HG02571 (cell line): Measurements from ENCODE around the gene ATG4B.
"Not testable (repeated sequence)": the region's sequence is repeated elsewhere in the genome, so short reads cannot be mapped to it uniquely, and the experiment has no call there.

Source experiments
- ATAC-seq: cut with Tn5 transposase; IDR thresholded peaks from one replicate; pipeline ENCODE4 v1.9.1; 2021; ENCODE audit warnings: mild to moderate bottlenecking, moderate library complexity; ENCODE audit not compliant: unreplicated experiment

The ATG4B gene

GRCh38 chr2:241660593-241661213 lies 23.2 kb downstream of the ATG4B start:
- ATAC-seq, result no peak

GRCh38 chr2:241662731-241663130 lies 25.2 kb downstream of the ATG4B start:
- not testable (repeated sequence) for ATAC-seq

GRCh38 chr2:241665731-241666440 lies 28.4 kb downstream of the ATG4B start:
- no peak for ATAC-seq

- no peak for ATAC-seq
Measured at GRCh38 chr2:241666627-241667400, 29.3 kb downstream of the ATG4B start.

DNA sequence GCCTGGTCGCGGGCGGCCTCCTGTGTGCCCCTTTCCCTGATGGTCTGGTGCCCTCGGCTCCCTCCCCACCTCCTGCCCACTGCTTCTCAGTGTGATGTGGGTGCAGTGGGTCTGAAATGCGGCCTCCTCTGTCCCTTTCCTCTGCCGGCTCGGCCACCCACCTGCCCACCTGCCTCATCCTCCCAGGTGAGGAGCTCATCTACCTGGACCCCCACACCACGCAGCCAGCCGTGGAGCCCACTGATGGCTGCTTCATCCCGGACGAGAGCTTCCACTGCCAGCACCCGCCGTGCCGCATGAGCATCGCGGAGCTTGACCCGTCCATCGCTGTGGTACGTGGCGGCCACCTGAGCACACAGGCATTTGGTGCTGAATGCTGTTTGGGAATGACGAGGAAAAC lies 30.9 kb downstream of the ATG4B start:
- no peak for ATAC-seq

- no peak for ATAC-seq
Measured at GRCh38 chr2:241668839-241669238, 31.3 kb downstream of the ATG4B start.

GRCh38 chr2:241670333-241671110 lies 33.0 kb downstream of the ATG4B start:
- ATAC-seq, result no peak

DNA sequence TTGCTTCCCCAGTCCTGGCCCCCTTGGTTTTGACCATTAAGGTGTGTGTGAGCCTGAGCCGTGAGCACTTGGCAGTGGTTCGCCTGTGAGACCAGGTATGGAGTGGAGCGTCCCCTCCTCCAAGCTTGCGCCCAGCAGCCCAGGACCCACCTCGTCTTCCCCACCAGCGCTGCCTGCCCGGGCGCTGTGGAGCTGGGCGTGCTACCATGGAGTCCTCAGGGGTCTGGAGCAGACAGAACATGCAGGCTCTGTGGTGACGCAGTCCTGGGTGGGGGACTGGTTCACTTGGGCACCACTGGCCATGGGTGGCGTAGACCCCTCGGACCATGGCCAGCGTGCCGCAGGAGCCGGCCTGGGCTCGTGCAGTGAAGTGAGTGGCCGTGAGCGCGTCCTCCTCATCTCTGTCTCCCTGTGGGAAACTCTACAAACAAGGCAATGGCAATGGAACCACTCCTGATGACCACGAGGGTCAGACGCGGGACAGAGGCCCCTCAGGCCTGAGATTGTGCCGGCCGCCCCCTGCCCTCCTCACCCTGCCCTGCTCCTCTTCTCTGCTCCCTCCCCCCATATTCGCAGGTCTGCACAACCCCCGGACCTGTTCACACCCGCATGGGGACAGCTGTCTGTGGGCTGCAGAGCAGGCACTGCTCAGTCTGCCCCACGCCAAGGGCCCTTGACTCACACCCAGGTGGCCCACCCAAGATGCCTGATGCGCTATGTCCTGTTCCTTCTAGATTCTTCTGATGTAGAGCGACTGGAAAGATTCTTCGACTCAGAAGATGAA lies 34.2 kb downstream of the ATG4B start:
- ATAC-seq, result no peak

DNA sequence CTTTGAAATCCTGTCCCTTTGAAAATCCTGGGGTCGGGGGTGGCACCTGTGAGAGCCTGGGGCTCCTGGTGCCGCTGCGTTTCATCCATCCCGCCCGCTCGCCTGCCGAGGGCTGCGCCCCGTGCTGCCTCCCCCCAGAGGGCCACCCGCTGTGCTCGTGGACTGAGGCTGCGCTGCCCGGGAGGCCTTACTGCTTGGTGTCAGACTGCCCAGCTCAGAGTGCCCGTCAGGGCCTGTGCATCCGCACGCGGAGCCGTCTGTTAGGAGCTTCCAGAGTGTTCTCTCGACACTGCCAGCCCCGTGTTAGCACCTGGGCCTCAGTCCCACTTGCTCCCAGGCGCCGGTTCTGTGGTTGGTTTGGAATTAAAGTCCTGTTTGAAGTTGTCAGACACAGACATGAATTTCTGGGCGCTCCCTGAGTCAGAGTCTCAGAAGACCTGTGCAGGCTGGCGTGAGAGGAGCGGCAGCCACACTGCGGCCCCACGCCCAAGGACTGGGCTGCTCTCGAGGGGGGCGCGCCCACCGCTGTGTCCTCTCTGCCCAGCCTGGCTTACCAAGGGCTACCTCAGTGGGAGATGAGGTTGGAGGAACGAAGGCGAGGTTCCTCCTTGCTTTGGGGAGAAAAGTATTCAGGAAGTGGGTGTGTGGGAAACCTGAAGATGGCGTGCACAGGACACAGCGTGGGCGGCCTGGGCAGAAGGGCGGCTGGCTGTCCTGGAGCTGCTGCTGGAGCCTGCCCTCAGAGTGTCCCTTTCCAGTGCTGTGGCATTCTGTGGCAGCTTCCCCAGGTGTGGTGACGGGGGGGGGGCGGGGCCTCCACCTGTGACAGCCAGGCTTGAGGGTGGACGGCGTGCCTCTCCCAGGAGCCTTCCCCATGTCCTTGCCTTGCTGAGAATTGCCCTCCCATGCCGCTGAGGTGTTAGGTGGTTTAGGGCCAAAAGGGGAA lies 35.0 kb downstream of the ATG4B start:
- no peak for ATAC-seq

DNA sequence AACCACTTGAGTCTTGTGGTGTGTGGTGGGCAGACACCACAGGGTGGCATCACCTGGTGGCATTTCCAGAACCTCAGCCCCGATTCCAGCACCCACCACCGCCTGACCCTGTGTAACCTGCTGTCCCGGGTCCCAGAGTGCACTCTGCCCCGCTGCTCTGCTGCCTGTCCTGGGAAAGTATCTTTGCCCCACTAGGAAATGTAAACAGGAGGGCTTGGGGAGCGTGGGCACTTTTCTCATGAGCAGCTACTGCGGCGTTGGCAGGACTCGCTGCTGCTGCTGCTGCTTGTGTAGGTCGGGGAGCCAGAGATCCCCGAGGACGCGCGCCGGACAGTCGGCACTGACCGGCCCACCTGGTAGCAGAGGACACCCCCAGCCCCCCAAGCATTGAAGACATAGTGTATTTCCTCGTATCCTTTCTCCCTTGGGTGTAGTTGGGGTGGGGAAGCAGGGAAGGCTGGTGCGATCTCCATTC lies 35.7 kb downstream of the ATG4B start:
- no peak for ATAC-seq

DNA sequence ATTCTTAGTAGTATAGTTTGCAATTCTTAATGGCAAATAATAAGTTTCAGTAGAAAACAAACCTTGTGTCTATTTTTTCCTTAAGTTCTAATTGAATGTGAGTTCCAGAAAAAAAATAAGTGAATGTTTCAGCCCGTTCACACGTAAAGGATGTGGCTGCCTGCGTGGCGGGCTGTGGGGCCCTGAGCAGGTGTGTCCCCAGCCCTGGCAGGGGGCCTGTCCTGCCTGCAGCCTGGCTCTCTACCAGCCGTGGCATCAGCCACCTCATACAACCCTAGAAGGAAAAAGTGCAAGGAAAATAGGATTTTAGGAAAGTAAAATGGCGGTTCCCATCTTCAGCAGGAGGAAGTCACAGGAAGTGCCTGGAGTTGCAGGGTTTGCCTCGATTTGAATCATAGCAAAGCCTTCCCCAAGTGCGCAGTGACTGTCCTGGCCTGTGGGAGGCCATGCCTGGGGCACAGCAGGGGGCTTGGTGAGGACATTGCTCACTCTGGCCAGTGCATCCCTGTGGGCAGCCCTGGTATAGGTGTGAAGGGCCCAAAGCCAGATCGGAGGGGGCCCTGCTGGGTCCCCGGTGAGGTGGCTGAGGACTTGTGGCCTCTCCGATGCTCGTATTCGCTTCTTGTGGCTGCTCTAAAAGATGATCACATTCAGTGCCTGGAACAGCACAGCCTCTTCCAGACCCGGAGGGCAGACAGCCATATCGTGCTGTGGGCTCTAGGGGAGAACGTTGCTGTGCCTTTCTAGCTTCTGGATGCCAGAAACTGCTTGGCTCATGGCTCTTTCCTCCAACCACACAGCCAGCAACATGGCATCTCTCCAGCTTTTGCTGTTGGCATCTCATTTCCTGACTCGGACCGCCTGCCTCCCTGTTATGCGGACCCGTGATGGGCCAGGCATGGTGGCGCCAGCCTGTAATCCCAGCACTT lies 36.6 kb downstream of the ATG4B start:
- ATAC-seq, result no peak

GRCh38 chr2:241675885-241676284 lies 38.4 kb downstream of the ATG4B start:
- ATAC-seq, result no peak

GRCh38 chr2:241676665-241677064 lies 39.2 kb downstream of the ATG4B start:
- ATAC-seq, result no peak

DNA sequence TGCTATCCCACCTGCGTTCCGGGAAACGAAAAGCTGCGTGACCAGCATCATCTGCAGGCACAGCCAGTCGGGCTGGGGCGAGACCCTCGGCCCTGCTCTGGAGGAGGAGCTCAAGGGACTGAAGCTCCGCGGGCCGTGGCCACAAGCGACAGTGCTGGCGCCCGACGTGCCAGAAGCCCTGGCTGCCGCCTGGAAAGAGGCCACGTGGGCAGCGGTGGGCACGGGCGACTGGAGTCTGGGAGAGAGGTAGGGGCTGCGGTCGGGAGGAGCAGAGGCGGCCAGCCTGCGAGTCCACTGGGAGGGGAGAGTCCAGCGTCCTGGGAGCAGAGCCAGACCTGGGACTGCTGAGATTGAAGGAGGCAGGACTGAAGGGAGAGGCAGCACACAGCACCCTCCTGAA lies 39.9 kb downstream of the ATG4B start:
- no peak for ATAC-seq

DNA sequence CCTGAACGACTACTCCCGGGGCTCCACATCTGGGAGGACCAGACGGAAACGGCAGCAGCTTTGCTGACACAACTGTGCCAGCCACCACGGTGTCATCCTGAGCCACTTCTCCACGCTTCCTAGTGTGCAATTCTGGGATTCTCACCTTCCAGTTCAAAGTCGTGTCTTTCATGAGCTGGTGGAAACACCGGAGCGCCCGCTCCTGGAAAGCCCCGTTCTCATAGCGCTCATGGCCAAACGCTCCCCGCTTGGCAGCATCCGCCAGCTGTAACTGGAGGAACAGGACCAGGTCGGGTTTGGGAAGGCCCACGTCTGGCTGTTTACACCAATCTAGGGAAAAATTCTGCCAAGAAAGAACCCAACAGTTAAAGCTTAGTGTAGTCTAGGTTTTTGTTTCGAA lies 40.8 kb downstream of the ATG4B start:
- ATAC-seq, result no peak

DNA sequence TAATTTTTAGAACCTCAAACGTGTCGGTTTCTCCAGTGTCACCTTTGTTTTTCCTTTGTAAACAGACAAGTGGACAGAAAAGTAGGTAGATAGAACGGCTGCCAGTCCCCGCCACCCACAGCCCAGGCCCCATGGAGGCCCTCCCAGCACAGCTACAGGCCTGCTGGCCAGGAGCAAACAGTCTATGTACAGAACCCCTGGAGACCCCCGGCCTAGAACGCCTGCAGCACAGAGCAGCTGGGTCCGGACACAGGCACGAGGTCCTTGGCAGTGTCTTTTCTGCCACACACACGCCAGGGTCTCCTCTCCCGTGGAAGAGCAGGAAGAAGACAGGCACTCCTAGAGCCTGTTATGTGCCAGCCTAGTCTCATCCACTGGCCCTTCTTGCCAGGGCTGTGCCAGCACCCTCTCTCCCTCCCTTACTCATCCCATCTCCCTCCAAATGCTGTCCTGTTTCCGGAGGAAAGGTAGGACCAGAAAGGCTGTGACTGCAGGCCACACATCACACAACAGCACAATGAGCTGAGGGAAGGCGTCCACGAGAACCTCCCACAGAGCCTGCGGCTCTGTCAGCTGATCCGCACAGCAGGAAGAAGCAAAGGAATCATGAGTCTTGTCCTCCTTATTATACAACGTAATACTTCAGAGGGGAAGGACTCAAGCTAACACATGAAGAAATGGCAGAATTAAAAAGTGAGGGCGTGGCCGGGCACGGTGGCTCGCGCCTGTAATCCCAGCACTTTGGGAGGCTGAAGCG lies 41.5 kb downstream of the ATG4B start:
- ATAC-seq, result no peak

GRCh38 chr2:241680044-241680443 lies 42.6 kb downstream of the ATG4B start:
- no peak for ATAC-seq
